ENCODE measurements around the gene TMEM255B. TPM values are rescaled to one million over a fixed set of nuclear protein-coding genes. Genes with fewer than 3 reads are reported as not detected.
A peak's percentile ranks its signal among the peaks of the same experiment; 100 is the strongest.

The TMEM255B gene
- total RNA-seq, 2 experiments from 2014 or later, result 1.0 to 1.2 TPM

DNA sequence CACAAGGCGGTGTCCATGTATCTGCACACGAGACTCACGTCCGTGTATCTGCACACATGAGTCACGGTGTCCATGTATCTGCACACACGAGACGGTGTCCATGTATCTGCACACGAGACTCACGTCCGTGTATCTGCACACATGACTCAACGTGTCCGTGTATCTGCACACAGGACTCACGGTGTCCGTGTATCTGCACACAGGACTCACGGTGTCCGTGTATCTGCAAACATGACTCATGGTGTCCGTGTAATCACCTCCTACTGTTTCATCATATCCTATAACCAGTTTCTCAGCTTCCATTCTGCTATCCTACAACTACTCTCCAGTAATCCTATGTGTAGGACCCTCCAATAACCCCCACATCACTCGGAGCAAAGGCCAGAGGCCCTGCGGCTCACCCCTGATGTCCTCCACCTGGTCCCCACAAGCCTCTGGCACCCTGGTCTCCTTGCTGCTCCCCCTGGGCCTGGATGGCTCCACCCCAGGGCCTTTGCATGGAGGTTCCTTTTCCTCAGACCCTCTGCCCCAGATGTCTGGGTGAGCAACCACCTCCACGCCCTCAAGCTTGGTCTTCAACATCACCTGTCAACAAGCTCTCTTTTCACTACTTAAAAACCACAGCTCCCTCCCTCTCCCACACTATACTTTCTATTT is 2.5 kb upstream of the TMEM255B start:
- DNase-seq, result no peak
- H3K27ac ChIP-seq (ENCODE audit: low read depth in 1 of 2, low read length in 2 of 2), result no peak overlapping the region
- no peak overlapping the region for H3K4me3 ChIP-seq (ENCODE audit: low read length)
- peaks cover 0 to 4% of the 10 kb centered on the region in 2 experiments for H3K9me3 ChIP-seq (ENCODE audit: control insufficient read depth in 1 of 2, insufficient read depth in 1 of 2, low read length in 2 of 2)
- no peaks in the 10 kb centered on the region for H3K36me3 Mint-ChIP-seq (ENCODE audit: low read depth)
- H3K4me1 ChIP-seq (ENCODE audit: insufficient read depth, low read length), result peaks cover 16% of the 10 kb centered on the region
- H3K27me3 Mint-ChIP-seq, result peaks cover 40% of the 10 kb centered on the region
- H3K27ac Mint-ChIP-seq, result no peak overlapping the region
- POLR2A ChIA-PET, result no interaction called here
- H3K4me1 Mint-ChIP-seq (ENCODE audit: low read depth), result peaks cover 12% of the 10 kb centered on the region
- TF ChIP-seq, protein P1, sequence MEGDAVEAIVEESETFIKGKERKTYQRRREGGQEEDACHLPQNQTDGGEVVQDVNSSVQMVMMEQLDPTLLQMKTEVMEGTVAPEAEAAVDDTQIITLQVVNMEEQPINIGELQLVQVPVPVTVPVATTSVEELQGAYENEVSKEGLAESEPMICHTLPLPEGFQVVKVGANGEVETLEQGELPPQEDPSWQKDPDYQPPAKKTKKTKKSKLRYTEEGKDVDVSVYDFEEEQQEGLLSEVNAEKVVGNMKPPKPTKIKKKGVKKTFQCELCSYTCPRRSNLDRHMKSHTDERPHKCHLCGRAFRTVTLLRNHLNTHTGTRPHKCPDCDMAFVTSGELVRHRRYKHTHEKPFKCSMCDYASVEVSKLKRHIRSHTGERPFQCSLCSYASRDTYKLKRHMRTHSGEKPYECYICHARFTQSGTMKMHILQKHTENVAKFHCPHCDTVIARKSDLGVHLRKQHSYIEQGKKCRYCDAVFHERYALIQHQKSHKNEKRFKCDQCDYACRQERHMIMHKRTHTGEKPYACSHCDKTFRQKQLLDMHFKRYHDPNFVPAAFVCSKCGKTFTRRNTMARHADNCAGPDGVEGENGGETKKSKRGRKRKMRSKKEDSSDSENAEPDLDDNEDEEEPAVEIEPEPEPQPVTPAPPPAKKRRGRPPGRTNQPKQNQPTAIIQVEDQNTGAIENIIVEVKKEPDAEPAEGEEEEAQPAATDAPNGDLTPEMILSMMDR (IDR thresholded peaks at IDR 0.05), result no peak
- H3K27me3 ChIP-seq (ENCODE audit: control insufficient read depth in 1 of 2, insufficient read depth in 2 of 2, low read length in 2 of 2), result peaks cover 18 to 31% of the 10 kb centered on the region in 2 experiments
- intact Hi-C loops (cut with DNase I, micrococcal nuclease), result no loop called here
- no peak overlapping the region for H3K4me3 Mint-ChIP-seq
- CTCF ChIA-PET, result no interaction called here
- no peaks in the 10 kb centered on the region for H3K36me3 ChIP-seq (ENCODE audit: insufficient read depth, low read length)
- H3K9me3 Mint-ChIP-seq, result no peaks in the 10 kb centered on the region
- no peak for ATAC-seq (ENCODE audit: poor library complexity)

- Histone ChIP-seq H3K9me3 (ENCODE audit: control insufficient read depth in 1 of 2, insufficient read depth in 1 of 2, low read length in 2 of 2) (peaks cover 0 to 4% of the 10 kb centered on the region in 2 experiments), H3K27ac (ENCODE audit: low read depth in 1 of 2, low read length in 2 of 2) (no peak overlapping the region), H3K27me3 (ENCODE audit: control insufficient read depth in 1 of 2, insufficient read depth in 2 of 2, low read length in 2 of 2) (peaks cover 31 to 45% of the 10 kb centered on the region in 2 experiments), H3K4me1 (ENCODE audit: insufficient read depth, low read length) (peaks cover 16% of the 10 kb centered on the region), H3K4me3 (ENCODE audit: low read length) (peak overlapping the region; percentile 54), H3K36me3 (ENCODE audit: insufficient read depth, low read length) (no peaks in the 10 kb centered on the region)
- Mint-ChIP-seq H3K27me3 (peaks cover 61% of the 10 kb centered on the region), H3K27ac (no peak overlapping the region), H3K36me3 (ENCODE audit: low read depth) (no peaks in the 10 kb centered on the region), H3K9me3 (no peaks in the 10 kb centered on the region), H3K4me1 (ENCODE audit: low read depth) (peaks cover 12% of the 10 kb centered on the region), H3K4me3 (peak overlapping the region; percentile 85)
- POLR2A ChIA-PET, result no interaction called here
- intact Hi-C loops (cut with DNase I, micrococcal nuclease), result no loop called here
- DNase-seq (no peak), ATAC-seq (ENCODE audit: poor library complexity) (no peak)
- CTCF ChIA-PET, result interaction anchor here (0.8 kb wide), 1 partner anchor 18 kb away, joined by 3 read pairs; no protein-coding TSS in a partner anchor
- TF ChIP-seq, protein P1 (IDR thresholded peaks at IDR 0.05), result no peak
Observed at GRCh38 chr13:113759525-113760137, 605 bp downstream of the TMEM255B start.

DNA sequence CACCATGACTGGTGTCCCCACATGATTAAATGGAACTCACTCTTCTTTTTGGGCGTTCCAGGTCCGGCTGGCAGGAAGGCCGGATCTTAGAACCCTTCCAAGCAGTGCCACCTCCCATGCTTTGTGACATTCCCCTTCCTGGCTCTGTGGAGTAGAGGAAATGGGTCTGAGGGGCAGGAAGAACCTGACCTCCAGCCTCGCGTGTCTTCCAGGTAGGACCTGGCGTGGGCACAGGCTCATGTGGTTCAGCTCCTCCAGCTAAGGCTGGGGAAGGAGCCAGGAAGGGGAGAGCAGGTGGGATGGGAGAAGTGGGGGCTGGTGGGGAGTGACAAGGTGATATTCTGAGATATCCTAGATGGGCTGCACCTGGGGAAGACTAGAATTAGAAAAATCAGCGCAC is 2.1 kb downstream of the TMEM255B start:
- Histone ChIP-seq H3K27ac (ENCODE audit: low read depth in 1 of 2, low read length in 2 of 2) (no peak overlapping the region), H3K36me3 (ENCODE audit: insufficient read depth, low read length) (no peaks in the 10 kb centered on the region), H3K4me1 (ENCODE audit: insufficient read depth, low read length) (peaks cover 16% of the 10 kb centered on the region), H3K4me3 (ENCODE audit: low read length) (no peak overlapping the region), H3K9me3 (ENCODE audit: control insufficient read depth in 1 of 2, insufficient read depth in 1 of 2, low read length in 2 of 2) (peaks cover 0 to 4% of the 10 kb centered on the region in 2 experiments), H3K27me3 (ENCODE audit: control insufficient read depth in 1 of 2, insufficient read depth in 2 of 2, low read length in 2 of 2) (peaks cover 34 to 45% of the 10 kb centered on the region in 2 experiments)
- CTCF ChIA-PET, result no interaction called here
- no peaks in the 10 kb centered on the region for H3K36me3 Mint-ChIP-seq (ENCODE audit: low read depth)
- peaks cover 12% of the 10 kb centered on the region for H3K4me1 Mint-ChIP-seq (ENCODE audit: low read depth)
- DNase-seq (no peak), ATAC-seq (ENCODE audit: poor library complexity) (no peak)
- TF ChIP-seq, protein P1 (IDR thresholded peaks at IDR 0.05), result no peak
- H3K27ac Mint-ChIP-seq, result no peak overlapping the region
- POLR2A ChIA-PET, result no interaction called here
- H3K9me3 Mint-ChIP-seq, result no peaks in the 10 kb centered on the region
- H3K4me3 Mint-ChIP-seq, result no peak overlapping the region
- peaks cover 76% of the 10 kb centered on the region for H3K27me3 Mint-ChIP-seq
- intact Hi-C loops (cut with DNase I, micrococcal nuclease), result no loop called here

Data from CD4-positive, alpha-beta T cell (primary cell).